H1 (cell line): ENCODE measurements around the gene PPP2R3B.

ENCODE experiments used
- POLR2AphosphoS5 ChIP-seq: IDR thresholded peaks from 2 replicates; pipeline ENCODE4 v1.6.1; 2011; ENCODE audit warnings: low read depth, low read length
- TF ChIP-seq, protein P1 (sequence below), 3 experiments: IDR thresholded peaks; 1 replicate in 2 of 3; 2 replicates in 1 of 3; pipeline versions ENCODE4 v1.5.1 to v1.6.1; 2011; ENCODE audit warnings: low read length in 3 of 3, mild to moderate bottlenecking in 3 of 3, inconsistent platforms in 2 of 3, low read depth in 1 of 3, moderate library complexity in 1 of 3; ENCODE audit not compliant: insufficient read depth in 1 of 3; ENCODE audit errors: control extremely low read depth in 1 of 3

DNA sequence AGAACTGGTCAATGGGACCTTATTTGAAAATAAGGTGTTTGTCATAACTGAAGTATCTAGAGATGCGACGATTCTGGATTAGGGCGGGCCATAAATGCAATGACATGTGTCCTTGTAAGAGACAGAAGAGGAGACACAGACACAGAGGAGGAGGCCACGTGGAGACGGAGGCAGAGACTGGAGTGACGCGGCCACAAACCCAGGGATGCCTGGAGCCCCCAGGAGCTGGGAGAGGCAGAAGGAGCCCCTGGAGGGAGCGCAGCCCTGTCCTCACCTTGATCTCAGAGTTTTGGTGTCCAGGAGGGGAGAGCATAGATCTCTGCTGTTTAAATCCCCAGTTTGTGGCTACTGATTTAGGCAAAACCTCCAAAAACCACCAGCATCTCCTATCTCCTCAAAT lies 73.2 kb downstream of the PPP2R3B start:
- TF ChIP-seq POLR2AphosphoS5 = no peak
- TF ChIP-seq, protein P1, sequence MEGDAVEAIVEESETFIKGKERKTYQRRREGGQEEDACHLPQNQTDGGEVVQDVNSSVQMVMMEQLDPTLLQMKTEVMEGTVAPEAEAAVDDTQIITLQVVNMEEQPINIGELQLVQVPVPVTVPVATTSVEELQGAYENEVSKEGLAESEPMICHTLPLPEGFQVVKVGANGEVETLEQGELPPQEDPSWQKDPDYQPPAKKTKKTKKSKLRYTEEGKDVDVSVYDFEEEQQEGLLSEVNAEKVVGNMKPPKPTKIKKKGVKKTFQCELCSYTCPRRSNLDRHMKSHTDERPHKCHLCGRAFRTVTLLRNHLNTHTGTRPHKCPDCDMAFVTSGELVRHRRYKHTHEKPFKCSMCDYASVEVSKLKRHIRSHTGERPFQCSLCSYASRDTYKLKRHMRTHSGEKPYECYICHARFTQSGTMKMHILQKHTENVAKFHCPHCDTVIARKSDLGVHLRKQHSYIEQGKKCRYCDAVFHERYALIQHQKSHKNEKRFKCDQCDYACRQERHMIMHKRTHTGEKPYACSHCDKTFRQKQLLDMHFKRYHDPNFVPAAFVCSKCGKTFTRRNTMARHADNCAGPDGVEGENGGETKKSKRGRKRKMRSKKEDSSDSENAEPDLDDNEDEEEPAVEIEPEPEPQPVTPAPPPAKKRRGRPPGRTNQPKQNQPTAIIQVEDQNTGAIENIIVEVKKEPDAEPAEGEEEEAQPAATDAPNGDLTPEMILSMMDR (IDR thresholded peaks at IDR 0.05; ENCODE audit: control extremely low read depth in 1 of 3, insufficient read depth in 1 of 3, low read depth in 1 of 3, low read length in 3 of 3) = no peak
